Adrenal gland (tissue), 12 donors: ENCODE measurements around the gene MARF1. TPM values are rescaled to one million over a fixed set of nuclear protein-coding genes. Genes with fewer than 3 reads are reported as not detected.
A peak's percentile ranks its signal among the peaks of the same experiment; 100 is the strongest.
"Not testable (repeated sequence)": the region's sequence is repeated elsewhere in the genome, so short reads cannot be mapped to it uniquely, and the experiment has no call there.

ENCODE experiments used
- DNase-seq, 7 donors: peaks; one replicate each; pipeline ENCODE4 v3.0.0-alpha.2; 2019 to 2020
- H3K27ac ChIP-seq, 5 donors: fragments of 200-600 bp; sonication (generic) in 4 of 5; 1 replicate in 3 of 5; 2 replicates in 2 of 5; pipeline versions ENCODE4 v1.5.1 to v1.8.0; 2016 to 2020; ENCODE audit warnings: mild to moderate bottlenecking in 1 of 5
- H3K27me3 ChIP-seq: fragments of 200-600 bp; 2 replicates; pipeline ENCODE4 v1.8.0; 2021
- H3K36me3 ChIP-seq, 2 donors: fragments of 200-600 bp; replicated peaks in 1 of 2; 1 replicate in 1 of 2; 2 replicates in 1 of 2; pipeline versions ENCODE4 v1.5.1 to v1.8.0; 2018 to 2022
- H3K4me1 ChIP-seq, 2 donors: fragments of 200-600 bp; replicated peaks in 1 of 2; 1 replicate in 1 of 2; 2 replicates in 1 of 2; pipeline versions ENCODE4 v1.5.1 to v1.8.0; 2018 to 2021
- H3K4me3 ChIP-seq, 4 donors: fragments of 200-600 bp; sonication (generic) in 3 of 4; one replicate each; pipeline ENCODE4 v1.5.1; 2016 to 2018
- H3K9me3 ChIP-seq, 3 donors: fragments of 200-600 bp; sonication (generic) in 1 of 3; replicated peaks in 1 of 3; 1 replicate in 2 of 3; 2 replicates in 1 of 3; pipeline versions ENCODE4 v1.5.1 to v1.8.0; 2016 to 2021
- POLR2A ChIP-seq, 2 donors: fragments of 450-650 bp; IDR thresholded peaks; one replicate each; pipeline ENCODE4 v1.6.1; 2017; ENCODE audit warnings: antibody characterized with exemption in 2 of 2, mild to moderate bottlenecking in 2 of 2, moderate library complexity in 1 of 2
- WGBS, 4 donors: extraction: QIAGEN DNeasy Blood & Tissue Kit in 2 of 4; methylation state at CpG; one replicate each; pipeline versions ENCODE4 v1.1.5 to v1.1.7; 2013 to 2017; 5-methylcytosine and 5-hydroxymethylcytosine counted together
- intact Hi-C, 2 donors: fragments of 100-400 bp; cut with DNase I; formaldehyde crosslinking; loops; one replicate each; pipeline versions ENCODE4 v1.14.1 to v1.15.0; 2022 to 2023
- polyA plus RNA-seq, 3 donors: library from polyadenylated mRNA; stranded (reverse); fragments of 200-250 nt in 2 of 3; fragments of 350-450 nt in 1 of 3; fragmentation: Illumina TruSeq in 1 of 3; extraction: RNeasy Lipid Tissue Mini Kit (QIAGEN cat#74804) in 1 of 3; gene quantifications; one replicate each; pipeline ENCODE4 v1.2.3, GENCODE V29; 2013 to 2014
- total RNA-seq, 9 donors: library from RNA; depleted of rRNA in 4 of 9; stranded (reverse); fragments of >200 nt in 4 of 9; fragments of 120-200 nt in 1 of 9; fragmentation: NEBNext Ultra II Directional in 1 of 9; extraction: Animal tissue kit (Norgen Biotek cat#: 25700) in 1 of 9; gene quantifications; one replicate each; pipeline versions ENCODE4 v1.1.0 to v1.2.4, GENCODE V29; 2013 to 2023
- TF ChIP-seq, protein P1 (sequence below), 6 experiments: fragments of 450-650 bp in 4 of 6; fragments of 200-600 bp in 2 of 6; sonication (generic) in 1 of 6; IDR thresholded peaks; 1 replicate in 5 of 6; 2 replicates in 1 of 6; pipeline versions ENCODE4 v1.5.1 to v1.8.0; 2016 to 2021; ENCODE audit warnings: antibody characterized with exemption in 6 of 6, mild to moderate bottlenecking in 2 of 6, moderate library complexity in 1 of 6
- donor health status: healthy with polysubstance abuse.
- donor health status: Bipolar disorder and iron deficiency.
- donor health status: DM: yes; HTN: yes; CAD: no.
- donor health status: DM: no; HTN: no; CAD: no.
- donor health status: DM: no; HTN: no; CAD: no.
- donor health status: DM: yes; HTN: yes; CAD: no.

The MARF1 gene
- total and polyA plus RNA-seq, 12 donors, result 13.2 to 77.9 (median 34.2) TPM

- 72 to 79% (median 76%) methylated on average over 5 of the region's 5 CpGs for WGBS, 4 donors
- H3K27me3 ChIP-seq, result no peaks in the 10 kb centered on the region
- H3K4me1 ChIP-seq, result peaks cover 11 to 18% of the 10 kb centered on the region in 2 donors
- intact Hi-C loops, result no loop called here
- H3K9me3 ChIP-seq, result no peaks in the 10 kb centered on the region
- DNase-seq, result no peak
- H3K27ac ChIP-seq, result no peak overlapping the region
- H3K36me3 ChIP-seq, result peaks cover 0 to 18% of the 10 kb centered on the region in 2 donors
- TF ChIP-seq, protein P1, sequence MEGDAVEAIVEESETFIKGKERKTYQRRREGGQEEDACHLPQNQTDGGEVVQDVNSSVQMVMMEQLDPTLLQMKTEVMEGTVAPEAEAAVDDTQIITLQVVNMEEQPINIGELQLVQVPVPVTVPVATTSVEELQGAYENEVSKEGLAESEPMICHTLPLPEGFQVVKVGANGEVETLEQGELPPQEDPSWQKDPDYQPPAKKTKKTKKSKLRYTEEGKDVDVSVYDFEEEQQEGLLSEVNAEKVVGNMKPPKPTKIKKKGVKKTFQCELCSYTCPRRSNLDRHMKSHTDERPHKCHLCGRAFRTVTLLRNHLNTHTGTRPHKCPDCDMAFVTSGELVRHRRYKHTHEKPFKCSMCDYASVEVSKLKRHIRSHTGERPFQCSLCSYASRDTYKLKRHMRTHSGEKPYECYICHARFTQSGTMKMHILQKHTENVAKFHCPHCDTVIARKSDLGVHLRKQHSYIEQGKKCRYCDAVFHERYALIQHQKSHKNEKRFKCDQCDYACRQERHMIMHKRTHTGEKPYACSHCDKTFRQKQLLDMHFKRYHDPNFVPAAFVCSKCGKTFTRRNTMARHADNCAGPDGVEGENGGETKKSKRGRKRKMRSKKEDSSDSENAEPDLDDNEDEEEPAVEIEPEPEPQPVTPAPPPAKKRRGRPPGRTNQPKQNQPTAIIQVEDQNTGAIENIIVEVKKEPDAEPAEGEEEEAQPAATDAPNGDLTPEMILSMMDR (IDR thresholded peaks at IDR 0.05), result no peak
- TF ChIP-seq POLR2A (IDR thresholded peaks at IDR 0.05), result no peak
- H3K4me3 ChIP-seq, result no peak overlapping the region
Measured at GRCh38 chr16:15677447-15677846, 34.5 kb upstream of the MARF1 start.

- 79 to 90% (median 84%) methylated on average over 7 to 10 of the region's 10 CpGs for WGBS, 4 donors
- peaks cover 0 to 18% of the 10 kb centered on the region in 2 donors for H3K36me3 ChIP-seq
Measured at GRCh38 chr16:15676506-15676905, 33.6 kb upstream of the MARF1 start.

GRCh38 chr16:15674571-15674970, 31.6 kb upstream of the MARF1 start:
- Histone ChIP-seq H3K4me1 (peaks cover 6 to 9% of the 10 kb centered on the region in 2 donors), H3K27ac (no peak overlapping the region), H3K36me3 (peaks cover 0 to 19% of the 10 kb centered on the region in 2 donors), H3K4me3 (no peak overlapping the region), H3K9me3 (no peaks in the 10 kb centered on the region), H3K27me3 (no peaks in the 10 kb centered on the region)
- intact Hi-C loops, result no loop called here
- 95 to 97% (median 96%) methylated on average over 6 to 7 of the region's 7 CpGs for WGBS, 4 donors
- DNase-seq, result no peak
- TF ChIP-seq, protein P1 (IDR thresholded peaks at IDR 0.05), result no peak
- TF ChIP-seq POLR2A (IDR thresholded peaks at IDR 0.05), result no peak

More at GRCh38 chr16:15676506-15676905, 33.6 kb upstream of the MARF1 start:
- Histone ChIP-seq H3K4me1 (peaks cover 7 to 9% of the 10 kb centered on the region in 2 donors), H3K4me3 (no peak overlapping the region), H3K27me3 (no peaks in the 10 kb centered on the region), H3K27ac (no peak overlapping the region), H3K9me3 (no peaks in the 10 kb centered on the region)
- intact Hi-C loops, result no loop called here
- no peak for DNase-seq
- TF ChIP-seq POLR2A (IDR thresholded peaks at IDR 0.05), result no peak
- TF ChIP-seq, protein P1 (IDR thresholded peaks at IDR 0.05), result no peak

DNA sequence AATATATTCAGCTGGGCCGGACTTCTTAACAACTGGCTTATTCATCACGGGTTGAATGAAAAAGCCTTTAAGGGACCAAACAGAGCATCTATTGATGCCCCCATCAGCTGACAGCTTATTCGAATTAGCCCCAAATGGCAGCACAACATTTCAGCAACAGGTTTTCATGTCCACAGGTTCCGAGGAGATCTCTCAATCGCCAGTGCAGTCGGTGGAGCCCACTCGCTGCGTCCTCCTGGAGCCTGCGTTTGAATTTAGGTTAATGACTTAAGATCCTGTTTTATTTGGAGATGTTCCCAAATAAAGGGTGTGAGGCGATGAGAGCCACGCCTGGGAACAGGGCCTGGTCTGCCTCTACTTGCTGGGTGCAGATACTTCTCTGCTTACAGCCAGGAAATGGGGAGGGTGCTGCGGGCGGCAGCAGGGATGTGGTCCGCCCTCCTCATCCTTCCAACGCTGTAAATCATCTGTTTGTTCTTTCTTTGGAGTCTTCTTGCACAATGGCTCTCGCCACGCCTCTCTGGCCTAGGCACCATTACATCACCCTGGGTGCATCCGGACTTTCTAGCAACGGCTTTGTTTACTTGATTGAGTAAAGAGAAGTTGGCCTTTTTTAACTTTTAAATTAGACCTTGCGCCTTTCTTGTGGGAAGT, 29.7 kb upstream of the MARF1 start:
- H3K27me3 ChIP-seq, result no peaks in the 10 kb centered on the region
- H3K9me3 ChIP-seq, result no peaks in the 10 kb centered on the region
- peak overlapping the region in 3 of 5 donors; percentile 49 to 89 (median 78) for H3K27ac ChIP-seq
- H3K4me3 ChIP-seq, result peak overlapping the region in 1 of 4 donors; percentile 17
- intact Hi-C loops, result no loop called here
- 47 to 60% (median 56%) methylated on average over 15 to 20 of the region's 20 CpGs for WGBS, 4 donors
- TF ChIP-seq, protein P1 (IDR thresholded peaks at IDR 0.05), result no peak
- peak; percentile 62 to 95 (median 82) for DNase-seq
- H3K4me1 ChIP-seq, result peaks cover 6 to 9% of the 10 kb centered on the region in 2 donors
- H3K36me3 ChIP-seq, result peaks cover 0 to 15% of the 10 kb centered on the region in 2 donors

GRCh38 chr16:15672127-15672513, 29.2 kb upstream of the MARF1 start:
- 85 to 92% (median 90%) methylated on average over 10 of the region's 10 CpGs for WGBS, 4 donors
- H3K9me3 ChIP-seq, H3K27me3 ChIP-seq, DNase-seq, H3K4me1 ChIP-seq, H3K4me3 ChIP-seq, intact Hi-C loops: not testable (repeated sequence)
- peaks cover 0 to 20% of the 10 kb centered on the region in 2 donors for H3K36me3 ChIP-seq
- H3K27ac ChIP-seq, result peak overlapping the region in 3 of 5 donors; percentile 49 to 89 (median 78)
